Loucy (cell line): ENCODE results near the gene HSD3B2.

ENCODE experiments used
- EZH2phosphoT487 ChIP-seq: fragments of 200-600 bp; IDR thresholded peaks from 2 replicates; pipeline ENCODE4 v1.6.1; 2018; ENCODE audit warnings: antibody characterized with exemption, mild to moderate bottlenecking, moderate library complexity, borderline replicate concordance
- TF ChIP-seq, protein P1 (sequence below): fragments of 200-600 bp; sonication (generic); conservative IDR thresholded peaks from 2 replicates; pipeline ENCODE4 v1.5.1; 2014; ENCODE audit warnings: mild to moderate bottlenecking, antibody characterized with exemption, low read length

DNA sequence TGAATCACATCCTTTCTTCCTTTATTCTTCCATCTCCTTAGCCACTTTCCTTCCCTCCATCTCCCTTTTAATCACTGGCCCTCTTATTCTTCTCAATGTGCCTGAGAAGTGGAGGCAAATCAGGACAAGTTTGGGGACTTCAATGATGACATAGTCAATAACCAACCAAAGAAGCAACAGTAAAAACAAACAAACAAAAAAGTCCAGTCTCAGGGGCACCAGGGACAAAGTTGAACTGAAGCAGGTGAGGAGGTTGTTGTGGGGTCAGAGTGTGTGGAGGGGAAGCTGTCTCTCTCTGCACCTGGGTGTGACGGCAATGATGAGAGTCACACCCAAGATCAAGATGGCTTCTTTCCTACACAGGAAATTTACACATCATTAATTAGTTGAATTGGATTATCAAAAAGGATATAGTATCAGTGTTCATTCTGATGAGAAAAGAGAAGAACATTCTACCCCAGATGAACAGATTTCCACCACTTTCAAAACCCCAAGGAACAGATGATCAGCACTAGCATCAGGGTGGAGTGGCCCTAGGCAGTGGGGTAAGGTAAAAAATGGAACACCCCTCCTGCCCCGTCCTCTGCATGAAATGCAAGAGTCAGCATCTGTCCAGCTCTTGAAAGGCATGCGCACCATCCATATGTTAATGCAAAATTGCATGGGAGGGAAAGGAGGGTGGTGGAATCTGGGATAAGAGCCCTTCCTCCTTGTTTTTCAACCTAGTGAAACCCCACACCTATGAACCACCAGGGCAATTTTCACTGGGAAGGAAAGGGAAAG is 32.6 kb downstream of the HSD3B2 start:
- TF ChIP-seq, protein P1, sequence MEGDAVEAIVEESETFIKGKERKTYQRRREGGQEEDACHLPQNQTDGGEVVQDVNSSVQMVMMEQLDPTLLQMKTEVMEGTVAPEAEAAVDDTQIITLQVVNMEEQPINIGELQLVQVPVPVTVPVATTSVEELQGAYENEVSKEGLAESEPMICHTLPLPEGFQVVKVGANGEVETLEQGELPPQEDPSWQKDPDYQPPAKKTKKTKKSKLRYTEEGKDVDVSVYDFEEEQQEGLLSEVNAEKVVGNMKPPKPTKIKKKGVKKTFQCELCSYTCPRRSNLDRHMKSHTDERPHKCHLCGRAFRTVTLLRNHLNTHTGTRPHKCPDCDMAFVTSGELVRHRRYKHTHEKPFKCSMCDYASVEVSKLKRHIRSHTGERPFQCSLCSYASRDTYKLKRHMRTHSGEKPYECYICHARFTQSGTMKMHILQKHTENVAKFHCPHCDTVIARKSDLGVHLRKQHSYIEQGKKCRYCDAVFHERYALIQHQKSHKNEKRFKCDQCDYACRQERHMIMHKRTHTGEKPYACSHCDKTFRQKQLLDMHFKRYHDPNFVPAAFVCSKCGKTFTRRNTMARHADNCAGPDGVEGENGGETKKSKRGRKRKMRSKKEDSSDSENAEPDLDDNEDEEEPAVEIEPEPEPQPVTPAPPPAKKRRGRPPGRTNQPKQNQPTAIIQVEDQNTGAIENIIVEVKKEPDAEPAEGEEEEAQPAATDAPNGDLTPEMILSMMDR, result no peak
- TF ChIP-seq EZH2phosphoT487, result no peak
